HTERT RPE-1 (cell line): ENCODE results near the gene TMPRSS4.

Experiments used
- in situ Hi-C: fragments of 300-500 bp; cut with MboI; formaldehyde crosslinking; loops from 4 replicates; pipeline ENCODE4 v1.14.3; 2020; ENCODE audit warnings: low sequenced_read_pairs

Gene TMPRSS4

GRCh38 chr11:118170231-118170630 is 93.4 kb downstream of the TMPRSS4 start:
- in situ Hi-C loops: no loop called here

DNA sequence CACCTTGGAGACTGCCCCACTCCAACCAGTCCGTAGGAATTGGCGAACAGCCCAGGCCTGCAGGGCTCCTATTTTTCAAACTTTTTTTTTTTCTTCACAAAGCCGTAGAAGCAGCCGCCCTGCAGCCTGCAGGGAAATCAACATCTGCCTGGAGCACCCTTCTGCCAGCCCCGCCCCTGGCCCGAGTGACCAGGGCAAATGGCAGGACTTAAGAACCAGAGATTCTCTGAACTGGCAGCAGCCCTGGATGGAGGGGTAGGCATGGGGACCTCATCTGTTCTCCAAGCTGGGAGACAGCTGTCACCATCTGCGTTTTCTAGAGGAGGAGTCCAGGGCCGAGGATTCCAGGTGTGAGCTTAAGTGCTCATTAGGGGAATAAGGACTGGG is 94.0 kb downstream of the TMPRSS4 start:
- in situ Hi-C loops: no loop called here
